GM12878 (cell line): Measurements from ENCODE around the gene HOXD11. TPM values are rescaled to one million over a fixed set of nuclear protein-coding genes. Genes with fewer than 3 reads are reported as not detected.

Experiments
- ATAC-seq: fragments of 200-7000 bp; cut with Tn5 transposase; 3 replicates; pipeline ENCODE4 v1.9.1; 2020; ENCODE audit warnings: mild to moderate bottlenecking, moderate library complexity
- BruUV-seq: library from RNA; stranded (reverse); fragments of 400-500 nt; replicated peaks from 2 replicates; lab custom pipeline; 2021; lab: Mats Ljungman, UMichigan
- CTCF ChIA-PET: fragments of 300-600 bp; sonication (Branson Sonifier 250); formaldehyde crosslinking; extraction: SDS; loops from one replicate; lab custom pipeline; 2021; ENCODE audit warnings: inconsistent platforms; lab: Yijun Ruan, JAX
- POLR2A ChIA-PET: fragments of 350-600 bp; formaldehyde crosslinking; extraction: SDS; loops from one replicate; lab custom pipeline; 2021; ENCODE audit warnings: inconsistent platforms; lab: Charles Lee
- RAD21 ChIA-PET: fragments of 300-600 bp; sonication (Branson Sonifier 250); formaldehyde crosslinking; loops from one replicate; lab custom pipeline; 2023; ENCODE audit warnings: antibody characterized with exemption; ENCODE audit not compliant: unreplicated experiment; lab: Charles Lee
- SMC1A ChIA-PET: fragments of 300-600 bp; sonication (Branson Sonifier 250); formaldehyde crosslinking; loops from one replicate; lab custom pipeline; 2023; ENCODE audit not compliant: unreplicated experiment, uncharacterized antibody; lab: Charles Lee
- DNase-seq: peaks from one replicate; pipeline ENCODE4 v3.0.0-alpha.2; 2011; ENCODE audit warnings: low read depth, low spot score
- FAIRE-seq: peaks from 3 replicates; lab custom pipeline; 2011; peaks lifted over from hg19 to GRCh38; lab: Jason Lieb, UNC
- H2AFZ ChIP-seq: 2 replicates; pipeline ENCODE4 v1.6.0; 2011; ENCODE audit warnings: low read depth, low read length, control low read depth; ENCODE audit not compliant: control insufficient read depth
- H3K27ac ChIP-seq: 2 replicates; pipeline ENCODE4 v1.5.1; 2011; ENCODE audit warnings: control low read depth; ENCODE audit not compliant: control insufficient read depth, insufficient read depth
- H3K27me3 ChIP-seq, 2 experiments: replicated peaks in 1 of 2; 2 replicates each; pipeline versions ENCODE4 v1.6.0 to v1.6.1; 2011; ENCODE audit warnings: low read length in 1 of 2; ENCODE audit not compliant: control insufficient read depth in 2 of 2, insufficient read depth in 2 of 2
- H3K36me3 ChIP-seq, 2 experiments: 2 replicates each; pipeline ENCODE4 v1.5.1; 2011; ENCODE audit warnings: low read length in 1 of 2; ENCODE audit not compliant: control insufficient read depth in 2 of 2, insufficient read depth in 2 of 2
- H3K4me1 ChIP-seq: 2 replicates; pipeline ENCODE4 v1.6.1; 2011; ENCODE audit warnings: mild to moderate bottlenecking, low read length, moderate library complexity, mixed read lengths; ENCODE audit not compliant: control insufficient read depth, insufficient read depth
- H3K4me2 ChIP-seq: 2 replicates; pipeline ENCODE4 v1.6.0; 2011; ENCODE audit warnings: control low read depth; ENCODE audit not compliant: control insufficient read depth, insufficient read depth
- H3K4me3 ChIP-seq: fragments of 200-600 bp; sonication (generic); 2 replicates; pipeline ENCODE4 v1.5.1; 2016
- H3K79me2 ChIP-seq: 2 replicates; pipeline ENCODE4 v1.6.0; 2011; ENCODE audit warnings: low read length; ENCODE audit not compliant: control insufficient read depth, insufficient read depth
- H3K9ac ChIP-seq: 2 replicates; pipeline ENCODE4 v1.8.0; 2011; ENCODE audit warnings: low read length, control low read depth, mixed read lengths; ENCODE audit not compliant: control insufficient read depth, insufficient read depth
- H3K9me3 ChIP-seq: replicated peaks from 3 replicates; pipeline ENCODE4 v1.5.1; 2011; ENCODE audit warnings: mild to moderate bottlenecking, low read length; ENCODE audit not compliant: control insufficient read depth, insufficient read depth
- H4K20me1 ChIP-seq: 2 replicates; pipeline ENCODE4 v1.6.0; 2011; ENCODE audit not compliant: control insufficient read depth, insufficient read depth
- NFIC ChIP-seq: IDR thresholded peaks from 2 replicates; pipeline ENCODE4 v1.6.1; 2012; ENCODE audit warnings: low read depth, mild to moderate bottlenecking, inconsistent platforms, low read length, moderate library complexity
- RUNX3 ChIP-seq: IDR thresholded peaks from 2 replicates; pipeline ENCODE4 v1.6.1; 2012; ENCODE audit warnings: low read length, inconsistent platforms
- SPI1 ChIP-seq: IDR thresholded peaks from 2 replicates; pipeline ENCODE4 v1.6.1; 2011; ENCODE audit warnings: low read depth, mild to moderate bottlenecking, low read length, moderate library complexity, borderline replicate concordance; ENCODE audit not compliant: insufficient read depth
- SREBF2 ChIP-seq: IDR thresholded peaks from 2 replicates; pipeline ENCODE4 v1.6.1; 2012; ENCODE audit warnings: mild to moderate bottlenecking, low read length
- ZSCAN29 ChIP-seq: fragments of 450-650 bp; IDR thresholded peaks from 2 replicates; pipeline ENCODE4 v1.6.1; 2017; ENCODE audit warnings: mild to moderate bottlenecking, moderate library complexity
- WGBS: methylation state at CpG from one replicate; pipeline ENCODE4 v1.1.6; 2016; ENCODE audit warnings: low lambda C conversion rate; ENCODE audit not compliant: insufficient replicate concordance, insufficient coverage; ENCODE audit errors: missing lambda C conversion rate; 5-methylcytosine and 5-hydroxymethylcytosine counted together
- in situ Hi-C: fragments of 300-500 bp; cut with MboI; formaldehyde crosslinking; loops from 9 replicates; pipeline ENCODE4 v1.14.3; 2018; ENCODE audit warnings: mixed read lengths
- intact Hi-C: fragments of 100-400 bp; cut with micrococcal nuclease; formaldehyde crosslinking; loops from one replicate; pipeline ENCODE4 v1.14.2; 2022; ENCODE audit not compliant: unreplicated experiment
- polyA plus RNA-seq, 11 experiments: library from polyadenylated mRNA; depleted of rRNA in 4 of 11; unstranded in 6 of 11; stranded (reverse) in 5 of 11; fragments of >200 nt; fragmentation: Nextera tagmentation in 4 of 11; fragmentation: Illumina TruSeq in 1 of 11; extraction: Ambion mirVana in 4 of 11; extraction: Trizol in 1 of 11; gene quantifications; 1 replicate in 1 of 11; 2 replicates in 10 of 11; pipeline versions ENCODE4 v1.2.1 to v1.2.3, GENCODE V29; 2011 to 2016; ENCODE audit warnings: inconsistent platforms in 2 of 11, missing spikeins in 2 of 11, low read depth in 1 of 11
- total RNA-seq, 4 experiments: library from RNA; depleted of rRNA in 3 of 4; stranded (reverse); fragments of >200 nt in 3 of 4; fragmentation: Illumina TruSeq in 1 of 4; extraction: Trizol in 1 of 4; gene quantifications; 2 replicates each; pipeline versions ENCODE4 v1.2.1 to v1.2.3, GENCODE V29; 2013 to 2021

Gene HOXD11
- total and polyA plus RNA-seq, 10 of the 15 experiments (the other 5 are each of a cell fraction or from before 2014, with no cell fraction given), result not detected

GRCh38 chr2:176063958-176064357 lies 43.1 kb upstream of the HOXD11 start:
- Histone ChIP-seq H3K9me3 (no peaks in the 10 kb centered on the region; the same call in 2 of the 3 replicates), H3K36me3 (no peaks in the 10 kb centered on the region), H3K4me3 (no peak overlapping the region), H3K27ac (no peak overlapping the region), H3K79me2 (no peaks in the 10 kb centered on the region), H3K4me2 (no peak overlapping the region), H4K20me1 (no peaks in the 10 kb centered on the region), H3K4me1 (no peaks in the 10 kb centered on the region), H3K27me3 (peaks cover 14 to 21% of the 10 kb centered on the region in 2 experiments), H2AFZ (no peak overlapping the region), H3K9ac (no peak overlapping the region)
- 0 out of 2 replicates have a peak, but pooled peaks have one; percentile 21 for TF ChIP-seq NFIC
- TF ChIP-seq RUNX3, result peak; percentile 71
- no peak for TF ChIP-seq SREBF2
- no peak for TF ChIP-seq ZSCAN29
- DNase-seq (no peak), FAIRE-seq (peak; percentile 89), ATAC-seq (no peak; the same call in 2 of the 3 replicates)
- BruUV-seq, result no TSS peak
- ChIA-PET RAD21 (no interaction called here), POLR2A (no interaction called here), SMC1A (interaction anchor here (0.6 kb wide), 1 partner anchor 32 kb away, joined by 3 read pairs; no protein-coding TSS in a partner anchor), CTCF (interaction anchor here (0.5 kb wide), 1 partner anchor 459 kb away, joined by 3 read pairs; no protein-coding TSS in a partner anchor)
- in situ Hi-C loops, result no loop called here
- WGBS, result 0% methylated on average over 2 of the region's 2 CpGs
- intact Hi-C loops, result no loop called here

DNA sequence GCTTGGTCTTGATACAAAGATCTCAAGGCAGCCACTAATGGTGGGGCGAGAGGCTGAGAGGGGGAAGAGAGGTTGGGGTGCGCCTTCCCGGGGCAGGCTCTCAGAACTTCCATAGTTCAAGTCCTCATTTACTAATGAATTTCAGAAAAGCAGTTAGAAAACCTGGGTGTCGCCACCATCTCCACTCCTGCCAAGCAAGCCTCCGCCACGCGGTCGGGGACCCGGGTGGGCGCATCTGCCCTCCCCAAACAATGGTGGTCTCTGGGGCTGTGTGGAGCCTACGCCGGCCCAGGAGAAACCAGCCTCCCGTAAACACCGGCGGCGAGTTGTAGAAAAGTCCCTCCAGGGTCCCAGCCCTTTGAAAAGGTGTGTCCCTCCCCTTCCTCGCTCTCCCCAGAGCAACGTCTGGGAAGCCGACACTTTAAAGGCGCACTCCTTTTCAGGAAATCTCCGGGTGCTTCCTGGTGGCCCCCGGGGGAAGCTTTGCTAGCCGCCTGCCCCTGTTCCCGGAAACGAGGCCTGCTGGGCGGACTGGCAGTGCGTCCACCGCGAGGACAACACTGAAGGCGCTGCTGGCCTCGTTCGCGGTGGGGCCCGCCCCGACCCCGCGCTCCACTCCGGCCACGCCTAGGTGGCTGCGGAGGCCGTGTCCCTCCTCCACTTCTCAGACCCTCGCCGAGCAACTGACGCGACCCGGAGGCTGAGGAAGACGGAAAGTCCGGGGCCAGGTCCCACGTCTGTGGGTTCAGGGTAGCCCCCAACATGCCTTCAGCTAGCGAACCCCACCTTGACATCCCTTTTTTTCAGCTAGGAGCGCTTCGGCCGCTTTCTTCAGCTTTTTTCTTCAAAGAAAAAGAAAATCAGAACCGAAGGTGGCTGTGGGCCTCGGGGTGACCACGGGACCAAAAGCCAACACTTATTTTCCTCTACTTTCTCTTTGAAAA lies 40.2 kb upstream of the HOXD11 start:
- H3K4me2 ChIP-seq, result no peak overlapping the region

More for the DNA sequence above, 40.2 kb upstream of the HOXD11 start:
- Histone ChIP-seq H3K9ac (no peak overlapping the region), H4K20me1 (no peaks in the 10 kb centered on the region), H3K9me3 (no peaks in the 10 kb centered on the region; the same call in 1 of the 3 replicates)
- POLR2A ChIA-PET, result no interaction called here
- CTCF ChIA-PET, result no interaction called here
- no TSS peak for BruUV-seq
- SMC1A ChIA-PET, result no interaction called here
- WGBS, result 55% methylated on average over 47 of the region's 56 CpGs
- no peak for TF ChIP-seq SPI1
- TF ChIP-seq, all 136 proteins: peak for 0
- no peak overlapping the region for H2AFZ ChIP-seq
- in situ Hi-C loops (no loop called here), intact Hi-C loops (no loop called here)
- DNase-seq (no peak), FAIRE-seq (no peak), ATAC-seq (no peak)
- H3K27ac ChIP-seq, result no peak overlapping the region
- H3K4me3 ChIP-seq, result no peak overlapping the region
- H3K36me3 ChIP-seq, result no peaks in the 10 kb centered on the region
- no peaks in the 10 kb centered on the region for H3K79me2 ChIP-seq
- RAD21 ChIA-PET, result no interaction called here
- no peaks in the 10 kb centered on the region; the same call in 1 of the 2 replicates for H3K4me1 ChIP-seq
- peaks cover 14 to 34% of the 10 kb centered on the region in 2 experiments for H3K27me3 ChIP-seq
